ENCODE data around the gene AGAP2. TPM values are rescaled to one million over a fixed set of nuclear protein-coding genes. Genes with fewer than 3 reads are reported as not detected.

AGAP2 gene
- total and polyA plus RNA-seq, 9 of the 15 experiments (the other 6 are each of a cell fraction or from before 2014, with no cell fraction given): 0.04 to 0.77 (median 0.28) TPM; not detected in 1

GRCh38 chr12:57754411-57755193 is 16.1 kb upstream of the AGAP2 start, which contains the start of gene MARCHF9 (continued):
- TF ChIP-seq RNF219 (CRISPR knock-in tag; IDR thresholded peaks at IDR 0.05) (no peak), THRAP3 (IDR thresholded peaks at IDR 0.05; ENCODE audit: borderline replicate concordance) (no peak), EHMT2 (IDR thresholded peaks at IDR 0.05) (peak; percentile 60), BCOR (IDR thresholded peaks at IDR 0.05) (peak; percentile 29; the same call in 1 of the 2 replicates), HDGF (IDR thresholded peaks at IDR 0.05) (peak; percentile 94; the same call in 1 of the 2 replicates), MAFK (IDR thresholded peaks at IDR 0.05; ENCODE audit: low read length) (no peak), MAX (CRISPR knock-in tag; IDR thresholded peaks at IDR 0.05) (no peak), TCFL5 (CRISPR knock-in tag; conservative IDR thresholded peaks at IDR 0.05) (no peak), CREB5 (CRISPR knock-in tag; IDR thresholded peaks at IDR 0.05) (no peak), MECOM (CRISPR knock-in tag; IDR thresholded peaks at IDR 0.05) (no peak), ZNF695 (CRISPR knock-in tag; IDR thresholded peaks at IDR 0.05) (no peak), ZNF263 (CRISPR knock-in tag; IDR thresholded peaks at IDR 0.05; ENCODE audit: borderline replicate concordance) (no peak), BHLHE40 (IDR thresholded peaks at IDR 0.05; ENCODE audit: low read length) (peak; percentile 54), LEF1 (IDR thresholded peaks at IDR 0.05) (no peak), FOXM1 (IDR thresholded peaks at IDR 0.05; ENCODE audit: low read depth) (no peak), FOXM1 (CRISPR knock-in tag; IDR thresholded peaks at IDR 0.05; ENCODE audit: low read depth) (no peak), LARP7 (IDR thresholded peaks at IDR 0.05) (peak; percentile 86; the same call in 1 of the 2 replicates), HDAC1 (IDR thresholded peaks at IDR 0.05) (peak in 1 of 2 experiments; percentile 83; a peak in 2 of 4 replicates), NBN (IDR thresholded peaks at IDR 0.05; ENCODE audit: low read depth) (0 out of 2 replicates have a peak, but pooled peaks have one; percentile 23), JUNB (CRISPR knock-in tag; conservative IDR thresholded peaks at IDR 0.05) (no peak), ZNF785 (CRISPR knock-in tag; IDR thresholded peaks at IDR 0.05) (no peak), ATF1 (CRISPR knock-in tag; IDR thresholded peaks at IDR 0.05) (no peak), ATF1 (tag; IDR thresholded peaks at IDR 0.05) (peak; percentile 30; the same call in 1 of the 2 replicates), RCOR1 (IDR thresholded peaks at IDR 0.05; ENCODE audit: borderline replicate concordance in 1 of 2, low read depth in 2 of 2, low read length in 2 of 2) (peak in 1 of 2 experiments; percentile 39; a peak in 1 of 4 replicates), DNMT1 (IDR thresholded peaks at IDR 0.05) (0 out of 2 replicates have a peak, but pooled peaks have one; percentile 87), PHB2 (IDR thresholded peaks at IDR 0.05; ENCODE audit: low read depth) (no peak), NR1H2 (CRISPR knock-in tag; IDR thresholded peaks at IDR 0.05) (no peak), TCF3 (CRISPR knock-in tag; IDR thresholded peaks at IDR 0.05) (no peak)
- TF ChIP-seq, protein P1, sequence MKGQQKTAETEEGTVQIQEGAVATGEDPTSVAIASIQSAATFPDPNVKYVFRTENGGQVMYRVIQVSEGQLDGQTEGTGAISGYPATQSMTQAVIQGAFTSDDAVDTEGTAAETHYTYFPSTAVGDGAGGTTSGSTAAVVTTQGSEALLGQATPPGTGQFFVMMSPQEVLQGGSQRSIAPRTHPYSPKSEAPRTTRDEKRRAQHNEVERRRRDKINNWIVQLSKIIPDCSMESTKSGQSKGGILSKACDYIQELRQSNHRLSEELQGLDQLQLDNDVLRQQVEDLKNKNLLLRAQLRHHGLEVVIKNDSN (CRISPR knock-in tag; IDR thresholded peaks at IDR 0.05): peak; percentile 5; the same call in 1 of the 2 replicates
